GM18502 (cell line): ENCODE data around the gene CNNM4.

Experiments used
- ATAC-seq: cut with Tn5 transposase; IDR thresholded peaks from one replicate; pipeline ENCODE4 v1.9.1; 2021; ENCODE audit warnings: mild to moderate bottlenecking; ENCODE audit not compliant: unreplicated experiment, poor library complexity

Gene CNNM4

DNA sequence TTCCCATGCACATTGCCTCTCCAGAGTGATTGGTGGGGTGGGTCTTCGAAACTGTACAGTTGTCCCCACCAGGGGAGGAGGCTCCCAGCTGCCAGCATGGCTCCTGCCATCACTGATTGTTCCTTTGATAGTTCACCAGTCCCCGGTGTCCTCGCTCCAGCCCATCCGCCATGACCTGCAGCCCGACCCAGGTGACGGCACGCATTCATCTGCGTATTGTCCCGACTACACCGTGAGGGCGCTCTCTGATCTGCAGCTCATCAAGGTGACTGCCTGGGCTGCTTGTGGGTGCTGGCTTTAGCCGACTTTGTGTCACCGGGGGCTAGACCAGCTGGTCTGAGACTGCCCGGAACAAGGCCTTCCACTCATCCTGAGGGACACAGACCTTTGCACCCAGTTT lies 67.7 kb downstream of the CNNM4 start:
- ATAC-seq, result no peak

DNA sequence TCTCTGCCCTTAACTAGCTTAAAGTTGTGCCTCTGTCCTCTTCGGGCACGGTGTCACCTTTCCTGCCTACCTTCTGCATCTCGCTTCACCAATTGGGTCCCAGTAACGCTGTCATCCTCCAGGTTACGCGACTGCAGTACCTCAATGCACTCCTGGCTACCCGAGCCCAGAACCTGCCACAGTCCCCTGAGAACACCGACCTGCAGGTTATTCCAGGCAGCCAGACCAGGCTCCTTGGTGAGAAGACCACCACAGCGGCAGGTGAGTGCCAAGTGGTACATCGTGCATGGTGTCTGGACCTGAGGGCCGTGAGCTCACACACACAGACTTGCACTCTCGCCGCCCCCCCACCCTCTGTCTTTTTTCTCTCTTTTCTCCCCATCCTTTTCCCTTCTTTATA lies 68.2 kb downstream of the CNNM4 start:
- ATAC-seq, result no peak

DNA sequence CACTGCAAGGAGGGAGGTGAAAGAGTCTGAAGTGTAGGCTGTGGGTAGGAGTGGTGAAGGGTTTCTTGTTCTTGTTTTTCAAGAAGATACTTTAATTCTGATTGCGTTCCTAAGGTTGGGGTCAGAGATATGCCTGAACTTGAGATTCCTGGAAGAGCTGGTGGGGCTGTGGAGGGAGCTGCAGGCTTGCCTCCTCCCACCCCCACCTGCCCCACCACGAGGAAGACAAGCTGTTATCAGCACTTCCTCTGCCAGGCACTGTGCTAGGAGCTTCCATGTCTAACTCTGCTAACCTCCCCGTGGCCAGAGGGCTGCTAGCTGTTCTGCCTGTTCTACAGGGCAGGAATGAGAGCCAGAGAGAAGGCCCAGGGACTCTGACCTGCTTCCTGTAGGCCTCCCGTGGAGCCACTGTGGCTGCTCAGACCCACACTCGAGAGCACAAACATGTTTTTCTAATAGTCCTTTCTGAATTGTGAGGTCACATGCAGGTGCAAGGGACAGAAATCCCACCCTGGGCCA lies 69.4 kb downstream of the CNNM4 start:
- ATAC-seq, result no peak

- no peak for ATAC-seq
Measured at GRCh38 chr2:96831679-96832078, 71.0 kb downstream of the CNNM4 start.

GRCh38 chr2:96832408-96832753 lies 71.7 kb downstream of the CNNM4 start:
- ATAC-seq, result no peak

- ATAC-seq, result no peak
Measured at GRCh38 chr2:96832754-96833507, 72.2 kb downstream of the CNNM4 start.

DNA sequence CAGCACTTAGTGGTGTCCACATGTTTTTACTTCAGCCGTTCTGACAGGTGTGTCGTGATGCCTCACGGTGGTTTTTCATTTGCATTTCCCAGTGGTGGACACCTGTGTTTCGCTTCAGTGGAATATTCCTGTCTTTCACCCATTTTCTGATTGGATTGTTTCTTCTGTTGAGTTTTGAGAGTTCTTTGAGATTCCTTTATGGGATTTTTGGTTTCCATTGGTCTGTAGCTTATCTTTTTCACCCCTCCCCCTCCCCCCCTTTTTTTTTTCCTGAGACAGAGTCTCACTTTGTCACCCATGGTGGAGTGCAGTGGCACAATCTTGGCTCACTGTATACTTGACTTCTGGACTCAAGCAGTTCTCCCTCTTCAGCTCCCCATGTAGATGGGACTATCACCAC lies 75.1 kb downstream of the CNNM4 start:
- no peak for ATAC-seq

DNA sequence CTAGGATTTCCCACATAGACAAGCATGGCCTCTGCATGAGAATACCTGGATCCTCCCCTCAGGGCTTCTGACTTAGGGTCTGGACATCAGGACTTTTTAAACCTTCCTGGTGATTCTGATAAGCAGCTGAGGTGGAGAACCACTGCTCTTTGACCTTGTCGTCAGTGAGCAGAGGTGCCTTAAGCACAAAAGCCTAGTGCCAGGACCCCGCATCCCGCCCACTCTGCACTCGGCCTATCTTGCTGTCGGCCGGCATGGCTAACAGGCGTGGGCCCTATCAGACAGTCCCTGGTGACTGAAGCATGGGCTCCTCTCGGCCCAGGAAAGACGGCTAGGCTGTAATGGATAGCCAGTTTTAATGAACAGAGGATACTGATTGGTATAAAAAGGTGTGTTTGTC lies 76.9 kb downstream of the CNNM4 start:
- ATAC-seq, result no peak

- no peak for ATAC-seq
Measured at GRCh38 chr2:96838345-96839292, 77.9 kb downstream of the CNNM4 start.

DNA sequence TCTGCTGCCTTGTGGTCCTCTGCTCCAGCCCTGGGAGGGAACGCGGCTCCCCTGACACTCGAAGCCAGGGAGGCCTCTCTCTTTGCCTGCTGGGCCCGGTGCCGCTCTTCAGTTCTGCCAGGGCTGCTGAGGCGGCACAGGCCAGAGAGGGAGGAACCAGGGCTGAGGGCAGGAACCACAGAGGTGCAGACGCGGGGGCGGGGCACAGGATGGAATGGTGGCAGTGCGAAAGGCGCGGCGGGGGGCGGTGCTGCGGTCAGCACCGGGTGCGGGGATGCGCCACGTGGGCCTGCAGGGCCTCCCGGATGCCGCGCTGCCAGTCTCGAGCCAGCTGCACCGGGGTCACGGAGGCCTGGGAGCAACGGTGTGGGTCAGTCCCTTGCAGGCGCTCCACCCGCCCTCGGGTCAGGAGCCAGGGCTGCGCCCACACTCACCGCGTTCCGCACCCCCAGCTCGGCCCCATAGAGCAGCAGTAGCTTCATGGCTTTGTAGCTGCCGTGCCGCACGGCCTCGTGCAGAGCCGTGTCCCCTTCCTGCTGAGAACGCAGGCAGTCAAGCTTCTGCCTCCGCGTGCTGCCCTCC lies 78.7 kb downstream of the CNNM4 start:
- peak; percentile 65 for ATAC-seq

GRCh38 chr2:96839875-96840850 lies 79.5 kb downstream of the CNNM4 start:
- no peak for ATAC-seq

GRCh38 chr2:96841701-96842495 lies 81.2 kb downstream of the CNNM4 start:
- no peak for ATAC-seq

DNA sequence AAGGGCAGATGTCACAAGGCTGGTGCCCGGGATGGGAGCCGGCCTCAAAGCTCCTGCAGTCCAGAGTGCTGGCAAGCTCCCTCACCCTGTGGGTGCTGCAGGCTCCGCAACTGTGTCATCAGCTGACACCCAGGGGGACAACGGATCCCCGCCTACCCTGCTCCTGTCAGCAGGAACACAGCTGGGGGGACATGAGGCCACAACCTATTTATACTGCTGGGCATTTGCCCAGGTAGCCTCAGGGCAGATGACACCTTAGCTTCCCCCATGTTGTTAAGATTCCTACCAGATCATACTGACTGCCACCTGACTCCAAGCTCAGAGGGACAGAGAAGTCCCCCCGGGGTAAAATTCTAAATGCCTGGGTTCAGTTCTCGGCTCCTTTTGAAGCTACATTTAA lies 81.9 kb downstream of the CNNM4 start:
- no peak for ATAC-seq

DNA sequence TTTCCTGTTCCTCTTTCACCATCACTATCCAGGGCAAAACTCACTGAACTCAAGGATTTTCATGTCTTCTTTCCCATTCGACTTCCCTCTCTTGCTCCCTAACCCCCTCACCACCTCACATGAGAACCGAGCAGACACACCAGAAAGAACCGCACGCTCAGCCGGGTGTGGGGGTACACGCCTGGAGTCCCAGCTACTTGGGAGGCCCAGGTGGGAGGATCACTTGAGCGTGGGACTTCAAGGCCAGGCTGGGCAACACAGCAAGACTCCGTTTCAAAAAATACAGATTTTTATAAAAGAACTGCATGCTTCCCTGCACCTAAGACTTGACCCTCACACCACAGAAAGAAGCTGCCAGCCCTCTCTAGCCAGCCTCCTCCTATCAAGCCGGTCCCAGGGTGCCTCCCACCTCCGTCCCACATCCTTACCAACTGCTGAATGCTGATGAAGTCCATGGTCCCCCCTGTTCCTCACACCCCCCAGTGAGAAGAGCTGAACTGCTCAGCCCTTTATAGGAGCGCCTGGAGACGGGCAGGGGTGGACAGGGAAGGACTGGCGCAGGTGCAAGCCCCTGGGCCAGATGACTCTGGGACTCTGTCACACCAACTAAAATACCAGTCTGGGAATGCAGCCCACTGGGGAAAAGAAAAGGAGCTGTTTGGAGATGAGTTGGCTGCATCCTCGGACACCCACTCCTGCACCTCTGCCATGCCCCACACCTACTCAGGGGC lies 83.0 kb downstream of the CNNM4 start, which contains the start of gene ANKRD23:
ANKRD23 (minus strand) TSS at position 484 of the 731 bp plus-strand sequence; CDS start at position 455, 29 bp downstream.
- no peak for ATAC-seq

DNA sequence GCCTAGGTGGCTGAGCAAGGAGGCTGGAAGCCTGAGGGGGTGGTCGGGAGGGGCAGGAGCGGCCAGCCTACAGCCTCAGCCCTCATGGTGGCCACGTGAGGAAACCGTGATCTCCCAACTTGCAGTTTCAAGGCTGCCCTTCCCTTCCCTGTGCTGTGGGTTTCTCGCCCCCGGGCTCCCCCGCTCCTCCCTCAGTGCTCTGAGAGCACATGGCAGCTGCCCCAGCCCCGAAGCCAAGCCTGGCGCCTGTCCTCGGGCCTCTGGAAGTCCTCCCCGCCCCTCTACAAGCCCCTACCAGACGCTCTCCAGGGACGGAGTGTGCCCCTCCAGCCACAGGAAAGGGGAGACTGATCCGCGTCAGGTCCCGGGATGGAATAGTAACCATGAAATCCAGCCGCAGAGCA lies 83.7 kb downstream of the CNNM4 start:
- ATAC-seq, result no peak

DNA sequence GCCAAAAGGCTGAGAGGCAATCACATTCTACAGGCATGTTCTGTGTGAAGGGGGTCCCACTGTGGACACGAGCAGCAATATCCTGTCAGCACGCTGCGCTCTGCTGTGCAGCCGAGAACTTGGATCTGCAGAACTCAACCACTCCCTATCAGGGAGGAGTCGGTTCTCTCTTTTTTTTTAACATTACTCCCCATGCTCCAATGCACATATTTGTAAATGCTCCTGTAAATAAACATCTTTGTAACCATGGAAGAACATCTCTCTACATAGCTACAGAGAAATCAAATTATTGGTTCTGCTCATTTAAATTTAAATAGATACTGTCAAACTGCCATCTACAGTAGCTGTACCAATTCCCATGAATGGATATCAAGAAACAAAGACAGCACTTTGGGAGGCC lies 86.1 kb downstream of the CNNM4 start:
- no peak for ATAC-seq

GRCh38 chr2:96847586-96847985 lies 86.9 kb downstream of the CNNM4 start:
- ATAC-seq, result no peak

DNA sequence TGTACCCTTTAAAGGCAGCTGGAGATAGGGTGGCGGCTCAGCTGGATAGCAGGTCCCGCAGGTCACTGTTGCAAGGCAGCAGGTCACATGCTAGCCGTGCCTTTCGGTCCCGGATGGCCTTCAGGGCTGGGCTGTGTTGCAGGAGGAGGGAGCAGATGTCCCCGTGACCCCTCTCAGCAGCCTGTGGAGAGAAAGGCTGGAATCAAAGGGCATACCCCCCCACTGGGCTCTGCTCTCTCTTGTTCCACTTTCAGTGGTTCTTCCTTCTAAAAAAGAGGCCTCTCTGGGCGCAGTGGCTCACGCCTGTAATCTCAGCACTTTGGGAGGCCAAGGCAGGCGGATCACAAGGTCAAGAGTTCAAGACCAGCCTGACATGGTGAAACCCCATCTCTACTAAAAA lies 87.6 kb downstream of the CNNM4 start:
- ATAC-seq, result no peak
